ENCODE data around the gene OR10H5. TPM values are rescaled to one million over a fixed set of nuclear protein-coding genes. Genes with fewer than 3 reads are reported as not detected.

OR10H5 gene
- total RNA-seq, 1 experiment from 2014 or later: not detected

GRCh38 chr19:15776264-15776663, 11.2 kb upstream of the OR10H5 start:
- no peak for DNase-seq (ENCODE audit: unreplicated experiment)
- TF ChIP-seq CTCF (IDR thresholded peaks at IDR 0.05; ENCODE audit: unreplicated experiment): no peak
- Mint-ChIP-seq H3K27ac (ENCODE audit: low read depth, unreplicated experiment) (no peak overlapping the region), H3K36me3 (ENCODE audit: insufficient read depth, unreplicated experiment) (no peaks in the 10 kb centered on the region), H3K4me3 (ENCODE audit: unreplicated experiment) (no peak overlapping the region), H3K27me3 (ENCODE audit: insufficient read depth, unreplicated experiment) (no peaks in the 10 kb centered on the region), H3K9me3 (ENCODE audit: unreplicated experiment) (peaks cover 43% of the 10 kb centered on the region), H3K4me1 (ENCODE audit: insufficient read depth, unreplicated experiment) (no peaks in the 10 kb centered on the region)
- intact Hi-C loops (cut with micrococcal nuclease): no loop called here
- CTCF ChIA-PET: interaction anchor here (0.5 kb wide), 1 partner anchor 419 kb away, joined by 3 read pairs; no protein-coding TSS in a partner anchor
- POLR2A ChIA-PET: no interaction called here
- no TSS peak for BruUV-seq (replicated peaks)

- intact Hi-C loops (cut with micrococcal nuclease): no loop called here
- Mint-ChIP-seq H3K36me3 (ENCODE audit: insufficient read depth, unreplicated experiment) (no peaks in the 10 kb centered on the region), H3K4me3 (ENCODE audit: unreplicated experiment) (no peak overlapping the region), H3K27ac (ENCODE audit: low read depth, unreplicated experiment) (no peak overlapping the region), H3K4me1 (ENCODE audit: insufficient read depth, unreplicated experiment) (no peaks in the 10 kb centered on the region), H3K9me3 (ENCODE audit: unreplicated experiment) (peaks cover 34% of the 10 kb centered on the region), H3K27me3 (ENCODE audit: insufficient read depth, unreplicated experiment) (no peaks in the 10 kb centered on the region)
- POLR2A ChIA-PET: no interaction called here
- CTCF ChIA-PET: interaction anchor here (0.6 kb wide), 1 partner anchor 264 kb away, joined by 3 read pairs; no protein-coding TSS in a partner anchor
- DNase-seq (ENCODE audit: unreplicated experiment): no peak
- BruUV-seq (replicated peaks): no TSS peak
- no peak for TF ChIP-seq CTCF (IDR thresholded peaks at IDR 0.05; ENCODE audit: unreplicated experiment)
These were observed 10.2 kb upstream of the OR10H5 start for GRCh38 chr19:15776991-15777970.

- Mint-ChIP-seq H3K4me3 (ENCODE audit: unreplicated experiment) (no peak overlapping the region), H3K9me3 (ENCODE audit: unreplicated experiment) (peaks cover 34% of the 10 kb centered on the region), H3K27me3 (ENCODE audit: insufficient read depth, unreplicated experiment) (no peaks in the 10 kb centered on the region), H3K36me3 (ENCODE audit: insufficient read depth, unreplicated experiment) (no peaks in the 10 kb centered on the region), H3K4me1 (ENCODE audit: insufficient read depth, unreplicated experiment) (no peaks in the 10 kb centered on the region), H3K27ac (ENCODE audit: low read depth, unreplicated experiment) (no peak overlapping the region)
- ChIA-PET CTCF (no interaction called here), POLR2A (no interaction called here)
- no peak for DNase-seq (ENCODE audit: unreplicated experiment)
- intact Hi-C loops (cut with micrococcal nuclease): no loop called here
- TF ChIP-seq CTCF (IDR thresholded peaks at IDR 0.05; ENCODE audit: unreplicated experiment): no peak
- no TSS peak for BruUV-seq (replicated peaks)
These were observed 7.5 kb upstream of the OR10H5 start for GRCh38 chr19:15779756-15780476.
